Breast epithelium (tissue), 4 donors: ENCODE measurements around the gene INTS14. TPM values are rescaled to one million over a fixed set of nuclear protein-coding genes. Genes with fewer than 3 reads are reported as not detected.

ENCODE experiments used
- DNase-seq, 2 donors: peaks; one replicate each; pipeline ENCODE4 v3.0.0-alpha.2; 2019; ENCODE audit warnings: low spot score in 2 of 2
- H3K27ac ChIP-seq, 2 donors: fragments of 200-600 bp; sonication (generic) in 1 of 2; one replicate each; pipeline ENCODE4 v1.5.1; 2016 to 2019; ENCODE audit warnings: mild to moderate bottlenecking in 1 of 2
- H3K27me3 ChIP-seq, 2 donors: fragments of 200-600 bp; sonication (generic) in 1 of 2; one replicate each; pipeline versions ENCODE4 v1.5.1 to v1.6.0; 2017 to 2019; ENCODE audit warnings: control low read depth in 1 of 2, mild to moderate bottlenecking in 1 of 2
- H3K36me3 ChIP-seq: fragments of 200-600 bp; one replicate; pipeline ENCODE4 v1.5.1; 2019
- H3K4me1 ChIP-seq, 2 donors: fragments of 200-600 bp; sonication (generic); one replicate each; pipeline ENCODE4 v1.5.1; 2016 to 2019; ENCODE audit warnings: control low read depth in 1 of 2
- H3K4me3 ChIP-seq, 3 donors: fragments of 200-600 bp; sonication (generic); 1 replicate in 2 of 3; 2 replicates in 1 of 3; pipeline ENCODE4 v1.5.1; 2016 to 2019; ENCODE audit warnings: mild to moderate bottlenecking in 3 of 3, moderate library complexity in 2 of 3
- H3K9me3 ChIP-seq, 2 donors: fragments of 200-600 bp; sonication (generic) in 1 of 2; one replicate each; pipeline ENCODE4 v1.5.1; 2016 to 2019; ENCODE audit warnings: control low read depth in 1 of 2
- CTCF ChIP-seq, 3 donors: fragments of 450-650 bp; IDR thresholded peaks; one replicate each; pipeline ENCODE4 v1.5.1; 2016 to 2017; ENCODE audit warnings: antibody characterized with exemption in 3 of 3, mild to moderate bottlenecking in 3 of 3, moderate library complexity in 3 of 3
- POLR2A ChIP-seq: fragments of 450-650 bp; IDR thresholded peaks from one replicate; pipeline ENCODE4 v1.6.1; 2016; ENCODE audit warnings: antibody characterized with exemption, mild to moderate bottlenecking, moderate library complexity
- POLR2AphosphoS5 ChIP-seq, 3 donors: sonication (generic); formaldehyde crosslinking; IDR thresholded peaks; one replicate each; pipeline ENCODE4 v1.6.1; 2017; ENCODE audit warnings: antibody characterized with exemption in 3 of 3
- intact Hi-C: fragments of 100-400 bp; cut with DNase I; formaldehyde crosslinking; loops from one replicate; pipeline ENCODE4 v1.15.1; 2023; ENCODE audit warnings: low total_unique reads
- total RNA-seq, 3 donors: library from RNA; depleted of rRNA; stranded (reverse); fragments of >200 nt; gene quantifications; one replicate each; pipeline ENCODE4 v1.1.0, GENCODE V29; 2016

INTS14 gene
- 10 to 100 TPM; 34.6 to 54.3 (median 37.7) TPM for total RNA-seq

DNA sequence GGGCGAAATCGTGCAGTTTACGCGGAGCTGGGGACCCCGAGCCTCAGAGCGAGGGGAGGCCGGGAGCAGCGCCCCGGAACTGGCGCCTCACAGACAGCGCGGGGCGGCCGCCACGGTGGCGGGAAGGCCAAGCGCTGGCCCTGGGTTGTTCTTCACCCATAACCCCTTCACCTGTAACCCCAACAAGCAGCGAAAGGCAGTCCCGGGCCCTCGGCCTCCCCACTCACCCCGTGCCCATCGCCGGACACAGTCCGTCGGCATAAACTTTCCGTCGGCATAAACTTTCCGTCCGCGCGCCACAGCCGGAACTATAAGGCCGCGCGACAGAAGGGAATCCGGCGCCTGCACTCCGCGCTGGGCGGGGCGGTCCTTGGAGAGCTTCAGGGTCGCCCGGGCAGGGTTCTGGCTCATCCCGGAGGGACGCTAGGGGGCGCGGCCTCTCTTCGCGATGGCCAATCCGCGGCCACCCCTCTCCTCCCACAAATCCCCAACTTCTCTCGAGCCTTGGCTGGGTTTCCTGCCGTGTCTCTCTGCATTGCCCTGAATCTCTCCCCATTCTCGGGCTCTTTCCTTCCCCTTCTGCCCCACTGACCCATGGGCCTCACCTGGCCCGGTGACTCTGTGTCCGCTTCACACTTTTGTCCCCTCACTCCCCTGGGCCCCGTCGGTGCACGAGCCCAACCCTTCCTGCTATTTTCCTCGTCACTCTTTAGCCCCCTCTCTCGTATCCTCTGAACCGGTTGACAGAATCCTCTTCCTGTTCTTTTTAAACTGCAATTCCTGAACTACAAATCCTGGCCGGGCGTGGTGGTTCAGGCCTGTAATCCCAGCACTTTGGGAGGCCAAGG, at the start of gene INTS14:
TSS of gene INTS14 (minus strand) at position 261 of the 848 bp plus-strand sequence. CDS start 3,751 bp downstream, outside the sequence.
- intact Hi-C loops, result no loop called here
- H3K4me3 ChIP-seq, result peak within 1 kb of the TSS; percentile 77 to 90 (median 79)
- DNase-seq, result peak; percentile 94 to 98
- peak within 1 kb of the TSS; percentile 97 to 98 for H3K27ac ChIP-seq
- no peaks in the 10 kb centered on the region for H3K27me3 ChIP-seq
- H3K4me1 ChIP-seq, result peaks cover 0 to 4% of the 10 kb centered on the region in 2 donors
- TF ChIP-seq POLR2A (peak; percentile 68), POLR2AphosphoS5 (IDR thresholded peaks at IDR 0.05) (peak; percentile 93 to 95 (median 94)), CTCF (IDR thresholded peaks at IDR 0.05) (peak in 2 of 3 donors; percentile 33 to 52)
- H3K36me3 ChIP-seq, result no peaks in the 10 kb centered on the region
- no peaks in the 10 kb centered on the region for H3K9me3 ChIP-seq

DNA sequence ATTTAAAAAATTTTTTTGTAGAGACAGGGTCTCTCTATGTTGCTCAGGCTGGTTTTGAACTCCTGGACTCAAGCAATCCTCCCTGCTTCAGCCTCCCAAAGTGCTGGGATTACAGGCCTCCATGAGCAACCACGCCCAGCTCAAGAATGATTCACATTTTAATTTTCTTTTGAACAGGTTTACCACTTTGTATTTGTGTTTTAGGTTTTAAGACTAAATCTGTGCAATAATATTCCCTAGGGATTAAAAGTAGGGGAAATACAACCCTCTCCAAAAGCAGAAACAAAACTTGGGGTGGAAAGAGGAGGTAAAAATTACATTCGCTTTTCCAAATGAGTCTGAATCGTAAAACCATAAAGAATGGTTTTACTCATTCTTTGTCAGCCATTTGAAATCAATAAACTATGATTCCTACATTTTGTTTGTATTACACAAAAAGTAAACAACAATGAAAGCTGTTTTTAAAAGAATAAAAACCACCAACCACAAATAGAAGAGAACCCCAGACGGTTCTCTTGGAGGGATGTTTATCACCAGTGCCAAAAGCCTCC, 48.6 kb upstream of the INTS14 start:
- Histone ChIP-seq H3K36me3 (peaks cover 8% of the 10 kb centered on the region), H3K4me3 (no peak overlapping the region), H3K4me1 (no peaks in the 10 kb centered on the region), H3K27me3 (no peaks in the 10 kb centered on the region), H3K27ac (no peak overlapping the region), H3K9me3 (no peaks in the 10 kb centered on the region)
- DNase-seq, result no peak
- TF ChIP-seq POLR2A (no peak), CTCF (IDR thresholded peaks at IDR 0.05) (no peak), POLR2AphosphoS5 (IDR thresholded peaks at IDR 0.05) (no peak)
- intact Hi-C loops, result no loop called here

- H3K27me3 ChIP-seq, result no peaks in the 10 kb centered on the region
- intact Hi-C loops, result no loop called here
- peaks cover 0 to 4% of the 10 kb centered on the region in 2 donors for H3K4me1 ChIP-seq
- peaks cover 3% of the 10 kb centered on the region for H3K36me3 ChIP-seq
- TF ChIP-seq POLR2A (no peak), POLR2AphosphoS5 (IDR thresholded peaks at IDR 0.05) (no peak), CTCF (IDR thresholded peaks at IDR 0.05) (no peak)
- no peak overlapping the region for H3K4me3 ChIP-seq
- H3K9me3 ChIP-seq, result no peaks in the 10 kb centered on the region
- DNase-seq, result no peak
- H3K27ac ChIP-seq, result no peak overlapping the region
Observed at GRCh38 chr15:65655457-65655856, 44.5 kb upstream of the INTS14 start.

DNA sequence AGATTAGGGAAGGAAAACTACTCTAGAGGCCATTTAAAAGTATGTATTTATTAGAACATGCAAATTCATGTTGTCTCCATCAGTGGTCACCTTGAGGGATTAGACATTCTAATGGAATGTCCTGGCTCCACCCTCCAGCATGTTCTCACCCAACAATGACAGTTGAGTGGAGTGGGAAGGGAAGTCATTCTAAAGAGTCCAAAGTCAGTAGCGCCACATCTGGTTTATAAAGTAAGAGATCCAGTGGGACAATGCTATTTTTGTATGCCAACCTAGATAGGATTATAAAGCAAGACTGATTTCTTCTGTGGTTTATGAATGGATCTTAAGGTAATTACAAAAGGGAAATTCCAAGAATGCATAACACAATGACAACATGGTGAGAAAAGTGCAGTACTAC, 44.1 kb upstream of the INTS14 start:
- no peak for TF ChIP-seq POLR2AphosphoS5 (IDR thresholded peaks at IDR 0.05)
- no peak for TF ChIP-seq POLR2A
- no peak for TF ChIP-seq CTCF (IDR thresholded peaks at IDR 0.05)
- no peak for DNase-seq
- Histone ChIP-seq H3K36me3 (no peaks in the 10 kb centered on the region), H3K9me3 (no peaks in the 10 kb centered on the region), H3K27ac (no peak overlapping the region), H3K27me3 (no peaks in the 10 kb centered on the region), H3K4me3 (no peak overlapping the region), H3K4me1 (peaks cover 0 to 4% of the 10 kb centered on the region in 2 donors)
- intact Hi-C loops, result no loop called here
